ENCODE measurements around the gene ZBTB8A. TPM values are rescaled to one million over a fixed set of nuclear protein-coding genes. Genes with fewer than 3 reads are reported as not detected.

Gene ZBTB8A
- total RNA-seq: 1 to 10 TPM in 1 of 2 donors, under 1 TPM in 1; 0.56 to 1.8 TPM

- Mint-ChIP-seq H3K36me3 (ENCODE audit: insufficient read depth in 2 of 2) (peaks cover 5% of the 10 kb centered on the region in 2 donors), H3K9me3 (no peaks in the 10 kb centered on the region), H3K4me3 (peak within 1 kb of the TSS; percentile 81 to 90), H3K27ac (no peak within 1 kb of the TSS), H3K27me3 (ENCODE audit: low read depth) (peaks cover 81% of the 10 kb centered on the region), H3K4me1 (ENCODE audit: low read depth) (peaks cover 12% of the 10 kb centered on the region)
- ATAC-seq (replicated peaks in 1 of 2) (peak; percentile 69 to 73), DNase-seq (peak; percentile 13 to 43)
Observed at GRCh38 chr1:32538887-32539583, at the start of gene ZBTB8A. Gene ZBTB8A (plus strand): TSS chr1:32539427. CDS start chr1:32592932, 53,505 bp downstream.

- no peaks in the 10 kb centered on the region for H3K4me1 Mint-ChIP-seq (ENCODE audit: low read depth)
- H3K9me3 Mint-ChIP-seq: no peaks in the 10 kb centered on the region
- no peak for DNase-seq
- H3K4me3 Mint-ChIP-seq: no peak overlapping the region
- H3K27ac Mint-ChIP-seq: no peak overlapping the region
- no peak for ATAC-seq (replicated peaks in 1 of 2)
- H3K36me3 Mint-ChIP-seq (ENCODE audit: insufficient read depth in 2 of 2): no peaks in the 10 kb centered on the region
- peaks cover 4% of the 10 kb centered on the region for H3K27me3 Mint-ChIP-seq (ENCODE audit: low read depth)
Observed at GRCh38 chr1:32489774-32490454, 49.3 kb upstream of the ZBTB8A start.

GRCh38 chr1:32491386-32491785 is 47.8 kb upstream of the ZBTB8A start:
- Mint-ChIP-seq H3K4me3 (no peak overlapping the region), H3K9me3 (no peaks in the 10 kb centered on the region), H3K27me3 (ENCODE audit: low read depth) (peaks cover 4% of the 10 kb centered on the region), H3K4me1 (ENCODE audit: low read depth) (no peaks in the 10 kb centered on the region), H3K36me3 (ENCODE audit: insufficient read depth in 2 of 2) (no peaks in the 10 kb centered on the region), H3K27ac (no peak overlapping the region)
- DNase-seq (no peak), ATAC-seq (replicated peaks in 1 of 2) (no peak)

GRCh38 chr1:32494196-32494595 is 45.0 kb upstream of the ZBTB8A start:
- Mint-ChIP-seq H3K27ac (no peak overlapping the region), H3K27me3 (ENCODE audit: low read depth) (peaks cover 20% of the 10 kb centered on the region), H3K4me3 (no peak overlapping the region), H3K36me3 (ENCODE audit: insufficient read depth in 2 of 2) (no peaks in the 10 kb centered on the region), H3K9me3 (no peaks in the 10 kb centered on the region), H3K4me1 (ENCODE audit: low read depth) (no peaks in the 10 kb centered on the region)
- DNase-seq (no peak), ATAC-seq (replicated peaks in 1 of 2) (no peak)

- ATAC-seq (replicated peaks in 1 of 2): no peak
Observed at GRCh38 chr1:32494711-32495337, 44.4 kb upstream of the ZBTB8A start.

GRCh38 chr1:32496127-32496526 is 43.1 kb upstream of the ZBTB8A start:
- Mint-ChIP-seq H3K36me3 (ENCODE audit: insufficient read depth in 2 of 2) (no peaks in the 10 kb centered on the region), H3K27me3 (ENCODE audit: low read depth) (peaks cover 32% of the 10 kb centered on the region), H3K4me1 (ENCODE audit: low read depth) (peaks cover 4% of the 10 kb centered on the region), H3K27ac (no peak overlapping the region), H3K9me3 (no peaks in the 10 kb centered on the region), H3K4me3 (no peak overlapping the region)
- no peak for DNase-seq
- no peak for ATAC-seq (replicated peaks in 1 of 2)

More at GRCh38 chr1:32494711-32495337, 44.4 kb upstream of the ZBTB8A start:
- Mint-ChIP-seq H3K9me3 (no peaks in the 10 kb centered on the region), H3K27me3 (ENCODE audit: low read depth) (peaks cover 25% of the 10 kb centered on the region), H3K36me3 (ENCODE audit: insufficient read depth in 2 of 2) (no peaks in the 10 kb centered on the region), H3K4me3 (no peak overlapping the region), H3K4me1 (ENCODE audit: low read depth) (no peaks in the 10 kb centered on the region), H3K27ac (no peak overlapping the region)
- DNase-seq: no peak

GRCh38 chr1:32498751-32499150 is 40.5 kb upstream of the ZBTB8A start:
- Mint-ChIP-seq H3K36me3 (ENCODE audit: insufficient read depth in 2 of 2) (no peaks in the 10 kb centered on the region), H3K9me3 (no peaks in the 10 kb centered on the region), H3K27me3 (ENCODE audit: low read depth) (peaks cover 45% of the 10 kb centered on the region), H3K27ac (no peak overlapping the region), H3K4me1 (ENCODE audit: low read depth) (peaks cover 6% of the 10 kb centered on the region), H3K4me3 (no peak overlapping the region)
- ATAC-seq (replicated peaks in 1 of 2): no peak
- DNase-seq: no peak

- Mint-ChIP-seq H3K4me1 (ENCODE audit: low read depth) (peaks cover 6% of the 10 kb centered on the region), H3K4me3 (peak overlapping the region; percentile 84 to 89), H3K36me3 (ENCODE audit: insufficient read depth in 2 of 2) (no peaks in the 10 kb centered on the region), H3K27ac (no peak overlapping the region), H3K27me3 (ENCODE audit: low read depth) (peaks cover 52% of the 10 kb centered on the region), H3K9me3 (no peaks in the 10 kb centered on the region)
- peak; percentile 83 to 86 for ATAC-seq (replicated peaks in 1 of 2)
- peak; percentile 44 to 47 for DNase-seq
Observed at GRCh38 chr1:32500387-32501209, 38.6 kb upstream of the ZBTB8A start.

- no peaks in the 10 kb centered on the region for H3K9me3 Mint-ChIP-seq
- peak overlapping the region; percentile 29 to 75 for H3K4me3 Mint-ChIP-seq
Observed at GRCh38 chr1:32501865-32502264, 37.4 kb upstream of the ZBTB8A start.

GRCh38 chr1:32503153-32503552 is 36.1 kb upstream of the ZBTB8A start:
- DNase-seq: no peak
- Mint-ChIP-seq H3K9me3 (no peaks in the 10 kb centered on the region), H3K4me3 (no peak overlapping the region), H3K27ac (no peak overlapping the region), H3K36me3 (ENCODE audit: insufficient read depth in 2 of 2) (no peaks in the 10 kb centered on the region), H3K4me1 (ENCODE audit: low read depth) (peaks cover 6% of the 10 kb centered on the region), H3K27me3 (ENCODE audit: low read depth) (peaks cover 39% of the 10 kb centered on the region)
- ATAC-seq (replicated peaks in 1 of 2): no peak

More at GRCh38 chr1:32501865-32502264, 37.4 kb upstream of the ZBTB8A start:
- H3K36me3 Mint-ChIP-seq (ENCODE audit: insufficient read depth in 2 of 2): no peaks in the 10 kb centered on the region
- H3K27ac Mint-ChIP-seq: no peak overlapping the region
- no peak for DNase-seq
- H3K4me1 Mint-ChIP-seq (ENCODE audit: low read depth): peaks cover 6% of the 10 kb centered on the region
- peaks cover 50% of the 10 kb centered on the region for H3K27me3 Mint-ChIP-seq (ENCODE audit: low read depth)
- no peak for ATAC-seq (replicated peaks in 1 of 2)

- Mint-ChIP-seq H3K4me3 (no peak overlapping the region), H3K27ac (no peak overlapping the region), H3K9me3 (no peaks in the 10 kb centered on the region), H3K27me3 (ENCODE audit: low read depth) (peaks cover 11% of the 10 kb centered on the region), H3K4me1 (ENCODE audit: low read depth) (no peaks in the 10 kb centered on the region), H3K36me3 (ENCODE audit: insufficient read depth in 2 of 2) (no peaks in the 10 kb centered on the region)
- DNase-seq (no peak), ATAC-seq (replicated peaks in 1 of 2) (no peak)
Observed at GRCh38 chr1:32507021-32507420, 32.2 kb upstream of the ZBTB8A start.

GRCh38 chr1:32508761-32509160 is 30.5 kb upstream of the ZBTB8A start:
- Mint-ChIP-seq H3K36me3 (ENCODE audit: insufficient read depth in 2 of 2) (no peaks in the 10 kb centered on the region), H3K27me3 (ENCODE audit: low read depth) (peaks cover 7% of the 10 kb centered on the region), H3K4me1 (ENCODE audit: low read depth) (no peaks in the 10 kb centered on the region), H3K27ac (no peak overlapping the region), H3K4me3 (no peak overlapping the region), H3K9me3 (no peaks in the 10 kb centered on the region)
- DNase-seq (no peak), ATAC-seq (replicated peaks in 1 of 2) (no peak)

- Mint-ChIP-seq H3K9me3 (no peaks in the 10 kb centered on the region), H3K27me3 (ENCODE audit: low read depth) (peaks cover 4% of the 10 kb centered on the region)
Observed at GRCh38 chr1:32509939-32510338, 29.3 kb upstream of the ZBTB8A start.

More at GRCh38 chr1:32509939-32510338, 29.3 kb upstream of the ZBTB8A start:
- Mint-ChIP-seq H3K27ac (no peak overlapping the region), H3K4me3 (no peak overlapping the region), H3K4me1 (ENCODE audit: low read depth) (no peaks in the 10 kb centered on the region), H3K36me3 (ENCODE audit: insufficient read depth in 2 of 2) (no peaks in the 10 kb centered on the region)
- DNase-seq (no peak), ATAC-seq (replicated peaks in 1 of 2) (no peak)
